ENCODE measurements around the gene CD300A.

CD300A gene

DNA sequence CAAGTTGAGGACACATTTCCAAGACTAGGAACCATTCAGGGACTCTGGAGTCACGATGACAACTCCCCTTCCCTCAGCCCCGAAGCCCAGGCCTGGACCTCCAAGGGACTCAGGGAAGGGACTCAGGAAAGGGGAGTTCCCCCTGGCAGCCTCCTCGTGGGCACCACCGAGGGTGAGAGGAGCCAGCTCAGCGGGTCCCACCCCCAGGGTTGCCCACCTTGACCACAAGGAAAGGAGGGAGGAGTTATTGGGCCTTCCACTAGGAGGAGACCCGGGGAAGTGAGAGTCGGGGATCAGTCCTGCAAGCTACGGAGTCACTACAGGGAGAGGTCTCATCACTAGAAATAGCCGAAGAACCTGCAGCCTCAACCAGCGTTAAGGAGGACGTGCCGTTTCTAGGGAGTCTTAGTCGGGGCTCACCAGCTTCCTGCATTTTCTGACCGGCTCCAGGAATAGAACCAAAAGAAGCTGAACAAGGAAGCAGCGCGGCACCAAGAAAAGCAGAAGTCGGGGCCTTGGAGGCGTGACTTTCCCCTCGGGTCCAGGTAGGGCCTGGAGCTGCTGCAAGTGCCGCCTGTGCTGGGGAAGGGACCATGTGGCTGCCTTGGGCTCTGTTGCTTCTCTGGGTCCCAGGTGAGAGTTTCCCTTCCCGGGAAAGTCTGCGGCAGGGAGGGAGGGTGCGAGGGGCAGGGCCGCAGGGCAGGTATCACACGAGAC, at the start of gene CD300A:
CD300A (plus strand) TSS at position 524 of the 717 bp plus-strand sequence; CDS start at position 594, 70 bp downstream.
- no peak for DNase-seq (ENCODE audit: low read depth)

DNA sequence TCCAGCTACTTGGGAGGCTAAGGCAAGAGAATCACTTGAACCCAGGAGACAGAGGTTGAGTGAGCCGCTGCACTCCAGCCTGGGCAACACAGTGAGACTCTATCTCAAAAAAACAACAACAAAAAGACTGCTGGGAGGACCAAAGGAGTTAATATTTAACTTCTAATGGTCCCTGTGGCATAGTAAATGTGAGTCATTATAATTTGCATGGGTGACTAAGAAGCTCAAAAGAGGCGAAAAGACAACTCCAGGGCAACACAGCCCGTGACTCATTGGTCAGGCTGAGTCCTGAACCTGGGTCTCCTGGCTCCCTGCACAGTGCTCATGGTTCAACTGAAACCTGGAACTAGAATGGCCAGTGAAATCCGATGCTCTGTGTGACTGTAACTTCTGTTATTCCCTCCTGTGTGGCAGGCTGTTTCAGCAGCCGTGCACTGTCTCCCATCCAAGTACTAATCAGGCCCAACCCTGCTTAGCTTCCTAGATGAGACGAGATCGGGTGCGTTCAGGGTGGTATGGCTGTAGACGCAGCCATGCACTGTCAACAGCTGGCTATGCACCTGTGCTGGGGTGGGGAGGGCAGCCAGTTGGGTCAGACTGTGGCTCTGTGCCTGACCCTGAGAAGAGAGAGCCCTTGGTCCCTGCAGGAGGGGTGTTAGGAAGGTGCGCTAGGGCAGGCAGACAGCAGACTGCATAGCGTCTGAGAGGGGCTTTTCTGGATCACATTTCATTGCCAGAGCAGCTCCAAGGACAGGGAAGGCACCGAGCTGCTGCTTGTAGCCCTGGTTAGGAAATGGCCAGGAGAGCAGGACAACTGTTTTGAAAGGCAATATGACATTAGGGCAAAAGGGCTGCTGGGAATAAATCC, 49.0 kb upstream of the CD300A start:
- DNase-seq (ENCODE audit: low read depth): peak; percentile 51

DNA sequence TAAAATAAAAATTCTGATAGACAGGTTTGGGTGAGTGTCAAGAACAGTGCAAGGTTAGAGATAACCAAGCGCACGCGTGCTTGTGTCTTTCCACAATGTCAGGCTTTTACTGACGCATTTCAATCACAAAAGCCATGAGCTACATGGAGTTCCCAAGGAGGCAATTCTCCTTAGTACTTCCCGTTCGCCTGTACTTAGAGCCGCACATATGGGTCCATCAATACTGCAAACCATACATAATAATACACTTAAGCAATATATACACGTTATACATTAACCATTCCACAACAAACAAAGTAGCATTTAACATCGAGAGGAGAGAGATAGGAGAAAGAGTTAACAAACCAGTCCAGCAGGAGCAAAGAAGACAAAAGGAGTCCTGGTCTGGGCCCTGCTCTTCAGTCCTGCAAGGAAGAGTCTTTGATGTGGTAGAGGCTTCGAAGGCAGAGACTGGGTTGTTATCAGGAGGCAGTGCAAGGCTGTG, 46.5 kb upstream of the CD300A start:
- no peak for DNase-seq (ENCODE audit: low read depth)

DNA sequence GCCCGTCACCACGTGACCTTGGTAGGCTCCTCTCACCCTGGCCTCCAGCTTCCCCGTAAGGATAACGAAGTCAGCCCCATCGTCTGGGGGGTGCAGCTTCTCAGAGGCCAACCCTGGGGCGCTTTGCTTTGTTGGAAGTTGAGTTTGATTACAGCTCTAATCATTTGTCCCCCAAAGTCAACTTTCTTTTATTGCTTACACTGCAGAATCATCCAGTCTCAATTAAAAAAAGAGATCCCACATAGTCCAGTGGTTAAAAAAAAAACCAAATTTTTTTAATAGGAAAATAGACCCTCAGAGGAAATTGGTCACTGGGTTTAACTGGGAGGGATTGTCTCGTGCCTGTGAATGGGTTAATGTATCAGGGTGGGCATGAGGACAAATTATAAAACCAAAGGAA, 42.3 kb upstream of the CD300A start:
- no peak for DNase-seq (ENCODE audit: low read depth)

DNA sequence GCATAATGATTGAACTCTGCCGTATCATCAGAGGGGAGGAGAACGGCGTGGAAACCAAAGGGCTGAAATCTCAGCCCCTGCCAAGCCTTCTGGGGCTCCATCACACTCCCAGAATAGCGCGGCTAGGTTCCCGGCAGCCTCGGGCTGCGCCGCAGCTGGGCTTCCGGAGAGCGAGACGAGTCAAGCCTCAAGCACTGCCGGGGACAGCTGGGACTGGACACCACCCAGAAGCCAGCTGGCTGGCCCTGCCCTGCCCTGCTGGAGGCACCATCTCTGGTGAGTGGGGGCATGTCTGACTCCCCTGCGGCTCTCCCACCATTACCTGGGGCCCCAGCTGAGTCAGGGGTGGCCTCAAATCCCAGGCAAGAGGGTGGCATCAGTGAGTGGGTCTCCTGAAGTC, 41.8 kb upstream of the CD300A start:
- DNase-seq (ENCODE audit: low read depth): no peak

DNA sequence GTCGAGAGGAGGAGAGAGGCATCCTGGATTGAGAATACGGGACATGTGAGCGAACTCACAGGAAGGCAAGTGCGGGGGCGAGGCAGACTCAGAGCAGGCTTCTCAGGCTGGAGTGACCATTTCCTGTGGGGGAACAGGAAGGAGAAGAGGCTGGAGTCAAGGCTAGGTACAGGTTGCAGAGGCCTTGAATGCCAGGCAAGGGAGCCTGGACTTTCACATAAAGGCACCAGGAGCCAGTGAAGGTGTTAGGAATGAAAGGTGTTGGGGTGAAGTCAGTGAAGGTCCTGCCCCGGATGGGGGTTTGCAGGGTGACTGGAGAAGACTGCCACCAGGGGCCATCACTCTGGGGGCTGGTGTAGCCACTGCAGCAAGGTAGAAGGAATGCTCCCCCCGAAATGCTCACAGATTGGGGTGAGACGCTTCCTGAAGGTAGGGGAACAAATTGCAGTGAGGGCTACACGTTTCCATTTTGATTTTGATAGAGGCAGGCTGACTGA, 39.8 kb upstream of the CD300A start:
- no peak for DNase-seq (ENCODE audit: low read depth)

DNA sequence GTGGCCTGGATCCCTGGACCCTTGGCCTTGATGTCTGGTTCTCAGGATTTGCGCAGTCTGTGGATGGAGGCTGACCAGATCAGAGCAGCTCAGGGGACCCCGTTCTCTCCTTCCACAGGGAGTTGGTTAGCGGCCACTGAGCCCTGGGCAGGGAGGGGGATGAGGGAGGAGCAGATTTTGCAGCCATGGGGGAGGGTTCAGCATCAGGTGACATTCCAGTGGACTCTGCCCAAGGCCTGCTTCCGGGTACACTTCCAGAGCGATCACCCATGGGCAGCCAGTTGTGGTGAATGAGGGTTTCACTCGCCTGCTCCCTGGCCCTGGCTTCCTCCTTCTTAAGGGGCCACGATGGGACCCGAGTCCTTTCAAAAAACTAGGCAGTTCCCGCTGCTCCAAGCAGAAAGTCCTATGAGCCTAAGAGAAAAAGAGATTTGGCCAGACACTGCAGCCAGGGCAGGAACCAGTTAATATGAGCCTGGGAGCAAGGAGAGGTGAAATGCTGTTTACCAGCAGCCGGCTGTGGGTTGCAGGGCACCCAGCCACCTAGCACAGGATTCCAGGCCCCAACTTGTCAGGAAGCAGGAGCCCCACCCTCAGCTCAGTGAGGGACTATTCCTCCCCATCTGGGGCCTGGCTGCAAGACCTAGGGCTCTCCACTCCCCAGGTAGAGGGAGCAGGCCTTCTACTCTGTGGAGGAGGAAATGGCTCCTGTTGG, 39.2 kb upstream of the CD300A start:
- no peak for DNase-seq (ENCODE audit: low read depth)

DNA sequence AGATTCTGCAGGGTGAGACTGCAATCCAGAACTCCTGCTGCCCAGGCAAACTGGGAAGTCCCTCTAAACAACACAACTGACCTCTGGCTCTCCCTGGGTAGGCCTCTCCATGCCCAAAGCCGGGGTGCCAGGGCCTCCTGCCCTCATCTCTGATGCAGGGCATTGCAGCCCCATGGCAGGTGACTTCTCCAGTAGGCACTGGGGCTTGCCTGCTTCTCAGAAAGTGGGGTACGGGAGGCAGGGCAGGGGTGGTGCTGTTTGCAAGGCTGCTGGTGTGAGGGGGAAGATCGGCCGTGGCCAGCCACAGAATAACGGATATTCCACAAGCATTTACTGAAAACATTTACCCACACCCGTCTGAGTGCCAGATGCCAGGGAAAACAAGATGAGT, 38.7 kb upstream of the CD300A start:
- no peak for DNase-seq (ENCODE audit: low read depth)

DNA sequence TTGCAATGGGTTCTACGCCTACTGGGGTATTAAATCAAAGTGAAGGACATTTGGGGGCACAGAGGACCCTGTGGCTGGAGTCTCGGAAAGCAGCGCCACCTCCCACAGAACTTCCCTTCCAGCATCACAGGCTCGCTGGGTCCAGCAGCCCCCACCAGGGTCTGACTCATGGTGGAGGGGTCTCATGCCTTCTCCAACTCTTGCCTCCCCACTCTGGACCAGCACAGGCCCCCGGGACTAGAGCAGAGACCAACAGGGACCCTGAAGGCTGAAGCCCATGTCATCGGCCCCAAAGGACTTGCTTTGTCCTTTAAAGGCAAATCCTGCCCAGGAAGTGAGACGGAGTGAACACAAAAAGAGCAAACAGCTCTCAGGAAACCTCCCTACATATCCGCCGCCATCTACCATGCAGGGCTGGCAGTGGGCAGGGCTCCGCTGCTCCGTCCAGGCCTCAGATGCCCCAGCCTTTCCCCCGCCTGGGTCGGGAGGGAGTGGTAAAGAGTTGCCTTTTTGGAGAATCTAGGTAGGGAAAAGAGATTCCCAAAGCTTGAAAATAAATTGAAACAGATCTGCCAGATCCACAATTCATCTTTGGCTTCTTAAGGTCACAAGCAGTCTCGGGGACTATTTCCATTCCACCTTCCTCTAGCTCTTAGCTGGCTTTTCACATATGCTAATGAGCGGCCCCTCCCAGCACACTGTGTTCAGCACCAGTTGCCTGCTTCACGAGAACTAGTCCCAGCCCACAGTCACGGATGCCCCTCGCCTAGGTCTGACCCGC, 36.6 kb upstream of the CD300A start:
- no peak for DNase-seq (ENCODE audit: low read depth)

DNA sequence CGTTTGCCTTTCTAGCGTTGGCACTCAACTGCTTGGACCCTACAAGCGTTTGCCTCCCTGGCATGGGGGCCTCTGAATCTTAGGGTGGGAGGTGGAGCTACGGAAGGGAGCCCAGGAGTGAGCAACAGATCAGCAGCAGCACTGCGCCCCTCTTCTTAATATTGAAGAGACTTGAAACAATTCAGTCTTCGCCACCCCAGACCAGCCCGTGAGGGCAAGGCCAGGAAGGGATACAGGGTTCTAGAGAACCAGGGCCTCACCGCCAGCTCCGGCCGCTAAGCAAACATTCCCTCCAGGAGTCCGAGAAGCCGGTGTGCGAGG, 36.1 kb upstream of the CD300A start:
- DNase-seq (ENCODE audit: low read depth): no peak

DNA sequence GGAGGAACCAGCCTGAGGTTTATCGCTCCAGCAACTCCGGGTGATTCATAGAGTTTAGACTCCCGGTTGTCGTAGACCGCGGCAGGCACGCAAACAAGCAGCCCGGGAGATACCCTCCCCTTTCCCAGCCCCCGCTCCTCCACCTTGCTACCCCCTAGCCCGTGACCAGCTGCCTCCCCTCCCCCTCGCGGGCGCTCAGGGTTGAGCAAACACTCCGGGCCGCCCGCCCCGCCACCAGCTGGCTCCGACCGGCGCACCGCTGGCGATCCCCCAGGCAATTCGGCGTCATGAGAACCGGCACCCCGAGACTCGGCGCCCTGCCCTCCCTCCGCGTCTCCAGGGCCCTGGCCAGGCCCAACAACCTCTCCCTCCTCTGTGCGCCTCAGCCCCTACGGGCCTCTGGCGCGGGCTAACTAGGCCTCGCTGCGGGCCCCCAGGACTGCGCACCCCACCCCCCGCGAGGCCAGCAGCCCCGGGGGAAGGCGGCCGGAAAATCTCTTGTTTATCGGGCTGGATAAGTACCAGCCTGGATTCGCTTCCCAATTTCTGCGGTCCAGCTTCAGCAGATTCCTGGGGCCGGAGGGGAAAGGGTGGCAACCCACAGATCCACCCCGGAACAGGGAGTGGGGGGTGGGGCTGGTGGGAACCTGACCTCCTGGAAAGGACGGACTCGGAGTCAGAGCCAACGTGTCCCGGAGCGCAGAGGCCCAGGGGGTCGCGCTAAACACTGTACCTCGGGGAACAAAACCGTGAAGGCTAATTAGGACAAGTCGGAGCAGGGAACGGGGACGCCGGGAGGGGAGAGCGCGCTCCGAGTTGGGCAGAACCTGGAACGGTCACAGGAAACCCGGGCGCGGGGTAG, 35.5 kb upstream of the CD300A start:
- peak; percentile 71 for DNase-seq (ENCODE audit: low read depth)

DNA sequence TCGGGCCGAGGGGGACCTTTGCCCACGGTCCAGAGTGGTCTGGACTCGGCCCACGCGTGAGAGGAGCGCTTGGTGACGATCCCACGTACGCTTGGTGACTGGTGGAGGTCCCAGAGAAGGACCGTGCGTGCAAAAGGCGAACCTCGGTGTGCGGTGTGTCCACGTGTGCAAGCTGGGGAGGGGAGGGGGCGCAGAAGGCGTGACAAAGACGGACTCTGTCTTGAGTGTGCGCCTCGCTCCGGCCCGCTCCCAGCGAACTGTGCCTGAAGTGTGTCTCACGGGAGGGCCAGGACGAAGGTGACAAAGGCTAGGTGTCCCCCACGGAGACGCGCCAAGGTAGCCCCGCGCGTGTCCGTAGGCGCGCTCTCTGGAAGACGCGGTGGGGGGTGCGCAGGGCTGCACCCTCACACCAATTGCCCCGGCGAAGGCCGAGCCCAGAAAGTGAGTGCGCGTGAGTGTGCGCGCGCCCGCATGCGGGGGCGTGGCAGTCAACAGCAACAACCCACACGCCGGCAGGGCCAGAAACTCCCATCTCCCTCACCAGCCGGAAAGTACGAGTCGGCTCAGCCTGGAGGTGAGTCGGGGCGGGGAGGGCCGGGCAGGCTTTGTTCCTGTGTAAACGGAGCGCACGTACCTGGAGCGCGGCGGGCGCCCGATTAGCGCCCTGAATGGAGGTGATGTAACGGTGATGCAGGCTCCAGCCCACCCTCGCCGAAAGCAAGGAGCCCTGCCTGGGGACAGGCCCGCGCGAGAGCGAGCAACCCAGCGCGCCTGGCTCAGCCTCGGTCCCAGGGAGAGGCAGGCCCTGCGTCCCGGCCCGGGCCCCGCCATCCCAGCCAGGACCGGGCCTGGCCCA, 34.6 kb upstream of the CD300A start, which contains the start of gene GPRC5C:
GPRC5C (plus strand) TSS at position 521 of the 856 bp plus-strand sequence. CDS start 7,689 bp downstream, outside the sequence.
- DNase-seq (ENCODE audit: low read depth): peak; percentile 21

DNA sequence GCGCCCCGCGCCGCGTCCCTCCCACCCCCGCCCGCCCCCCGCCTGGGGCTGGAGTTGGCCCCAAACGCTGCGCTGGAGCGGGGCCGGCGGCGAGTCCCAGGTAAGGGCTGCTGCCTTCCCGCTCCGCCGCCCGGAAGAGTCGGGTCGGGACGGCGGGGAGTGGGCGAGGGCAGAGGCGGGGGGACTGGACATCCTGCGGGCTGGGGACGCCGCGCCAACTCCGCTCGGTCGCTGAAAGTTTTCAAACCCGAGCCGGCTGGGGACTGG, 34.1 kb upstream of the CD300A start:
- DNase-seq (ENCODE audit: low read depth): no peak

DNA sequence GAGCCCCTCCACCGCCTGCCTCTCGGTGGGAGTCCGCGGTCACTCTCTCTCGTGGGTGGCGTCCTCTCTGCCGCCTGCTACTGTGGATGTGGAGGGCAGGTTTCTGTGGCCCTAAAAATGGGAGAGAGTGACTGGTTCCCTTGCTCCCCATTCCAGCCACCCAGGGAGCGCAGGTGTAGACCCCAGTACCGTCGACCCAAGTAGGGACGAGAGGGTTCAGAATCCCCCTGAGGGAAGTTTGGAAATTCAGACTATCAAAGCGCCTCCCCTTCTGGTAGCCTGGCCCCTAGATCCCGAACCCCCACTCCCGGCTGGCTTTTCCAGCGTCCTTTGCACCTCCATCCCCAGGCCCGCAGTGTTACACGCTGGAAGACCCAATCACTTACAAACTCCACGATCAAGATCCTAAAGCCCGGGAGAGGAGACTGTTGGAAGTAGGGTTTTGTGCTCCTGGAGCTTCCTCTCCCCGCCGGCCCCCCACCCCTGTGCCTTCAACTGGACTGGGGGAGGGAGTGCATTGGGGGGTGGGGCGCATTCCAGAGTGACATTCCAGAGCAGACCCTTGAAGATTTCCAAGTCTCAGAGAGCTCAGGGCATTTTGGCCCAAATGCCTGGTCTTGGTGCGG, 33.6 kb upstream of the CD300A start:
- no peak for DNase-seq (ENCODE audit: low read depth)

DNA sequence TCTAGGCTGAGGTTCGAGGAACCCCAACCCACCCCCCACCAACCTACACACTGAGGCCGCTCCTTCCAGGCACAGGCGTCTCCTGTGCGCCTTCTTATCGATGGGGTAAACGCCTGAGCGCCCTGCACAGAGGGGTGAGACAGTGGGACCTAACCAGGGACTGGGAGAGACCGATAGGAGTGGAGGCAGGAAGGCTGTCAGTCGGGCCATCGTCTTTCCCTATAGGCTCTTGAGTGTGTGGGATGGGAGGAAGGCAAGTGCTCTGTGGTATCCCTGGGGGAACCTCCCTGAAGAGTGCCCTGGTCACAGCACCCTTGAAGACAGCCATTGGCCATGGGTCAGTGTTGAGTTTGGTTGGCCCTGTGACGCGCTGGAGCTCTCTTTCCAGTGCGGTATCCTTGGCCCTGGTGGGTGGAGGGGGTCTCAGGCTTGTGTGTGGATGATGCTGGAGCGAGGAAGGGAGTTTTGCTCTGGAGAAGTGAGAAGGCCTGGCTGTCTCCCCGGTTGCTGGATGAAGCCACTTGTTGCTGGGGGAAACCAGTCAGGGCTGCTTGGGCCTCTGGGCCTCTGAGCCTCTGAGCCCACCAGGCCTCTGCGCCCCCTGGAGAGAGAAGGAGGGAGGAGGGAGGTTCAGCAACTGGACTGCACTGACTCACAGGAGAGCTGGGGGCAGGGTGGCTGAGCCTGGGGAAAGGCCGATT, 32.9 kb upstream of the CD300A start:
- DNase-seq (ENCODE audit: low read depth): no peak

DNA sequence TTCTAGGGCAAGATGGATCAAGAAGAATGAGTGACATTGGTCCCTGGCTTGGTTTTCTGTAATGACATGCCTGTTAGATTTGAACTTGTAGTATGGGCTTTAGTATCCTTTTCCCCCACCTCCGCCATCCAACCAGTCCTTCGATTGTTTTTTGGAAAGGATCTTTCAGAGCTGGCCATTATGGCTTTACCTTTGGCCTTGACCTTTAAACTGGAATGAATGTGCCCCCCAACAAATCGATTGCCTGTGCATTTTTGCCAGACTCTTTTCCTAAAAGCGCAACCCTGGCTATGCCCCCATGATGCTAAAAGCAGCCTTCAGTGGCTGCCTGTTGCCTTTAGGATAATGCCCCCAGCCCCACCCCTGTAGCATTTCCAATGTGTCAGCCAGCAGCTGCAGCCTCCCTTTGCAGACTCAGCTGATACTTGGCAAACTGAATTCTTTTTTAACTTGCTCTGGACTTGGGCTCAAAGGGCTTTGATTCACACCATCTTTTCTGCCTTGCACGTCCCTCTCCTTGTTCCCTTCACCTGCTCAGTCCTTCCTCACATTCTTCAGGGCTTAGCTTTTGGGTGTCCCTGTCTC, 30.6 kb upstream of the CD300A start:
- DNase-seq (ENCODE audit: low read depth): no peak

DNA sequence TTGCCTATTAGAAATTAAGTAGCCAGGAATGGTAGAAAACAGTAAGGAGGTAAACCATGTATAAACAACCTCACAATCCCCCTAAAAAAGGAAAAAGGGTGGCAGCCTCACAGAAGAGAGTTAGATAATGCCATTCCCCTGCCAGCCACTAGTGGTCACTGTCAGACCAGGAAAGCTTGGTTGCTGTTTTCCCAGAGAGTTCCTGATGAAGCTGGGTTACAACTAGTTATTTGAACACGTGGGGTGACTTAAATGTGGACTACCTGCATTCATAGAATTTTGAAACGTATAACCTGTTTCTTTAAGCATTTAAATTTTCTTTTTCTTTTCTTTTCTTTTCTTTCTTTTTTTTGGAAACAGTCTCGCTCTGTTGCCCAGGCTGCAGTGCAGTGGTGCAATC, 28.7 kb upstream of the CD300A start:
- no peak for DNase-seq (ENCODE audit: low read depth)
